Esophagus mucosa (tissue), 1 donor: ENCODE results near the gene KCNQ1. TPM values are rescaled to one million over a fixed set of nuclear protein-coding genes. Genes with fewer than 3 reads are reported as not detected.

Experiments
- ATAC-seq: fragments of 200-7000 bp; cut with Tn5 transposase; one replicate; pipeline ENCODE4 v1.9.1; 2020
- total RNA-seq: library from RNA; stranded (reverse); gene quantifications from one replicate; pipeline ENCODE4 v1.2.4, GENCODE V29; 2023
- donor health status: DM: yes; HTN: yes; CAD: no.

The KCNQ1 gene
- total RNA-seq, 1 donor from 2014 or later: 1.6 TPM

DNA sequence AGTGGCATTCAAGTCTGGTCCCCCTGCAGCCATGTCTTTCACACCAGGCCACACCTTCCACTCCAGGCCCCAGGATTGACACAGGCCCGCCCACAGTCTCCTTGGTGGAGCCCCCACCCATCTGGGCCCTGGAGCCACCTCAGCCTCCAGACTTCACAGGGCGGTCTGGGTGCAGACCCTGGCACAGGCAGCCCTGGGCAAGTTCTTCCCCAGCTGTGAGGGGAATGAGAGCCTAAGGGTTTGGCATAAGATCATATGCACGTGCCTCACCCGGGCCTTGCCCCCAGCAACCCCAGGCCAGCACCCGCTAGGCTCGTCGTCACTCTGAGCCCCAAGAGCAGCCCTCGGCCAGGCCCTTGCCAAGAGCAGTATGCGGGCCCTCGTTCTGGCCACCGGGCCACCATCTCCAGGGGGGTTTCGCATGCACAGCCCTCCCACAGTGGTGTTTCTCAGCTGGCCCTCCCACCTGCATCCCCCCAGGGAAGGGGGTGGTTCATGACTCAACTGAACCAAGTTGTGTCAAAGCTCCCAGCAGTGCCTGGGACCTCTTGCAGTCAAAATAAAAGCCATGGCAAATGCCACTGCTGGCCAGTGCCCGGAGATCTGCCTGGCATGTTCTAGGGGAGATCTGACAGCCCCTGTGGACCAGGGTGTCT, 325.4 kb downstream of the KCNQ1 start:
- ATAC-seq: no peak

DNA sequence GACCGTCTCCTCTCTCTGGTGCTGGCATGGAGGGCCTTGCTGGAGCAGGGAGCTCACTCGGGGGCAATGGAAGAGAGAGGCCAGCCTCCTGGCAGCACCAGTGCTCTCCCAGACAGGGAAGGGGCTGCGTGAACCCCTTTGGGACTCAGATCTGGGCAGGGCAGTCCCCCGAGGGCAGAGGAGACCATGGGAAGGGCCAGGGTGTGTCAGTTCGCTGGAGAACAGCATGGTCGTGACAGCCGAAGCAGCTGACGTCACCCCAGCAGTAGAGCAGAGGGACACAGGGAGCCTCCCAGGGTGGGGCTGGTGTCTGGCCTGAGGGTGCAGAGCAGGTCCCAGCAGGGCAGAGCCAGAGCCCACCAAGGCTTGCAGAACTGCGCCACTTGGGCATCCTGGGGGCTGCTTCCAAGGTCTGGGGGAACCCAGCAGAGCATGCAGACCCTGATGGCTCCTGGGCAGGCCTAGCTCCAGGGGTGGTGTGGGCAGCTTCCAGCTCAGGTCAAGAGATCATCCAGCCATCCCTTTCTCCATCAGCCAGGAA, 326.0 kb downstream of the KCNQ1 start:
- ATAC-seq: peak; percentile 56

DNA sequence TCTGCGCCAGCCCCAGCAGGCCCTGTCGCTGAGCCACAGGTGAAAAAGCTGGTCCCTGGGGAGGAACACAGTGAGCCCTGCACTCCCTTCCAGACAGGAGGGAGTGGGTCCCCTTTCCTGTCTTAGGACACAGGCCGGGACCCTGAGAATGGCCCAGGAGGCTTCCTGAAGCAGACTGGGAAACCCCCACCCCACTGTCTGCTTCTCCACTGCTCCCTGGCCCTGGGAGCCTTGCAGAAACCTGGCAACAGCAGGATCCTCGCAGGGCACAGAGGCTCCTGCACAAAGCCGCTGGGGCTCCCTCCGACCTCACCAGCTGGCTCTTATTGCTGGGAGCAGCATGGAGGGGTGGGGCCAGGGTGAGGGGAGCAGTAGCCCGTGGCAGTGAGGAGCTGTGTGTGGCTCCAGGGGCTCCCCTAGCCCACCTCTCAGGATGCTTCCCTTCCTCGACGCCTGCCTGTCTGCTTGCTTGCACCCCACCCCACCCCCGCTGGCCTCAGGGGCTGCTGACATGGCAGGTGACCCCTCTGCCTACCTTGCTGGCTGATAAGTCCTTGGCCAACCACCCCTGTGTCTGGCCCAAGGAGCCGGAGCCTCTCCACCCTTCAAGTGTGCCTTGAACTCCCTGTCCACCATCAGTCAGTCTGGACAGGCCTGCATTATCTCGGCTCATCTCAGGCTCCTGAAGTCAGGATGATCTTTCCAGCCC, 327.1 kb downstream of the KCNQ1 start:
- no peak for ATAC-seq

DNA sequence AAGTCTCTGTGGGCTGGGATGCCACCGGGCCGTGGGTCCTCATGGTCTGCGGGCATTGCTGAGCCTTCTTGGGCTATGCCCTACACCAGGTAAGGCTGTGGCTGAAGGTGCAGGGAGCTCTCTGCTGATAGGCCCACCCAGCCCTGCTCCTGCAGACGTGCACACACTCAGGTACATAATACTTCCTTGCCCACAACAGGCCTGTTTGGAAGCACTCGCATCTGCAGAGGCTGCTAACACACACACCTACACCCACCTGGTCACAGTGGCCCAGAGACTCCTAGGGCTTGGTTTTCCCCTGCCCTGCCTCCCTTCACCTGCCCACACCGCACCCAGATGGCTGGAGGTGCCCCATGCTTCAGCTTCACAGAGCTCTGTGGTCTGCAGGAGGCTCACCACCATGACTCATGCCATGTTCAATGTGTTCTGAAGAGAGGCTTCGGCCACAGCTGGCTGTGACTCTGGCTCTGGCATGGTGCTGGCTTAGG, 327.8 kb downstream of the KCNQ1 start:
- ATAC-seq: no peak

DNA sequence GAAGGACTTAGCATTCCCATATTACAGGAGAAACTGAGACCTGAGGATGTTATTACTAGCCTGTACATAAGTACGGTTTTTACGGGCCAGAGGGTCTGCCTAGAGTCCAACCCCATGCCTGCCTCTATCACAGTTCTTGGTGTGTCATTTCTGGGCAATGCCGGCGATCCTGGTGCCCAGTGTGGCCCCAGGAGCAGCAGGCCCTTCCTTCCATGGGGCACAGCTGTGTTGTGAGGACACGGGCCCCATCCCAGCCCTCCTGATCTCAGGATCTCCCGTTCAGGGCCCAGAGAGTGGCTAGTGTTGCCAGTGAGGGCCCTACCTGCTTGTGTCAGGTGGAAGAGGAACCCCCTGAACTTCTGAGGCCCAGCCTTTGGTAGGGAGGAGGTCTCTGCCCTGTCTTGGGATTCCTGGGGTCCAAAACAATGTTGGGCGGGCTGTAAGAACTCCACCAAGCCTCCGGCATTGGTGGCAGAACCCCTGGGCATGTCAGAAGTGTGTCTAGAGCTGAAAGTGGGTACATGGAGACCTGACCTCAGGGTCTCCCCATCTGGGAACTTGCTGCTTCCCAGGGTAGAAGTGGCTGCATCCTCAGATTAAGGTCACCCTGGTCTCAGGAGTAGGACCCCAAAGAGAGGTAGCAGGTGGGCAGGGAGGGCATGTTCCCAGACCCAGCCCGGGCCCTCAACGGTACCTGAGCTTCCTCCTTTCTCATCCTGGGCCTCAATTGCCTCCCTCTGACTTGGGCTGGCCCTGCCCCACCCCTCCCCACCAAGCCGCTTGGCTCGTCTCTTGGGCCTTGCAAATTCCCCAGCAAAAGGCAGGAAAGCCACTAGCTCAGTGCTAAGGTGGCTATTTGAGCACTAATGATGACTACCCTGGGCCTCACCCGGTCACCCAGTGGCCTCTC, 329.6 kb downstream of the KCNQ1 start:
- ATAC-seq: no peak

DNA sequence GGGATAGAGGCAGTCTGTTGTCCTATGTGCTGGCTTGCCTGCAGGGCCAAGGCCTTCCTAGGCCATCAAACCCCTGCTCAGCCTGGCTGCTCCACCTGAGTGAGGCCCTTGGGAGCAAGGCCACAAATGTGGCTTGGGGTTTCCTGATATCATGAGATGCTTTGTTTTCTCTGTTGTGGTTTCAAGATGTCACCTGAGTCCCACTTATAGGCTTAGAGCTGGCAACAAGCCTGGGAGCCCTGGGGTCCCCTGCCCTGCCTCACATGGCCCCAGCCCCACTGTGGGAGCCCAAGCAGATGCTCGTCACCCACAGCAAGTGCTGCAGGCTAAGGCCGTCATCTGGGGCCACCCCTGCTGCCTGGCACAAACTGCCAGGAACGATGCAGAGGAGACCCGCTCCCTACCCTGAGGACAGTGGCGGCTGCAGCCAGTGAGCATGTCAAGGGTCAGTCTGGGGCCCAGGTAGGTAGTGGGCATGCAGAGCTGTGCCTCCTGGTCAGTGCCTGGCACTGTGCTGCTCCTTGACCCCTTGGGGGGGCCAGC, 330.3 kb downstream of the KCNQ1 start:
- no peak for ATAC-seq

DNA sequence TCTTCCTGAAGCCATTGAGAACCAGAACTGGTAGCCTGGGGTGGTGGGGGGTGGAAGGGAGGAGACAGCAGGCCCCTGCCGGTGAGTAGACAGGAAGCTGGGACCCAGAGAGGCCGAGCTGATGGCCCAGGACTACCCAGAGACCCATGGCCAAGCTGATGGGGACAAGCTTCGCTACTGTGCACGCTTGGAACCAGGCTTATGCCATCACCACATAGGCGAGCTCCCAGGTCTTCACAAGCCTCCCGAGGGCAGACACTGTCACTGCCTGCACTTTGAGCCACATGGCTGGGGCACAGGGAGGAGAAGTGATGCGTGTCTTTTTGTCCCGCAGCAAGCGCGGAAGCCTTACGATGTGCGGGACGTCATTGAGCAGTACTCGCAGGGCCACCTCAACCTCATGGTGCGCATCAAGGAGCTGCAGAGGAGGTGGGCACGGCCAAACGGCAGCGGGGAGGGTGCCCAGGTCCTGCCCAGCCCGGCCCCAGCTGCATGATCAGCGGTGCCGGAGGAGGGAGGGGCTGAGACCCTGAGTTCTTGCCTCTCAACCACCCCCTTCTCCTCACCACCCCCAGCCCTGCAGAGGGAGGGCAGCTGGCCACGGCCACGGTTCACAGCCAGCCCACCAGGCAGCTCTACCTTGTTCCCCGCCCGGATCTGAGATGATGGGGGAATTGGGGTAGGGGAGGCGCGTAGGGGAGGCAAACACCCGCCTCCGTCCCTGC, 331.0 kb downstream of the KCNQ1 start:
- ATAC-seq: no peak

DNA sequence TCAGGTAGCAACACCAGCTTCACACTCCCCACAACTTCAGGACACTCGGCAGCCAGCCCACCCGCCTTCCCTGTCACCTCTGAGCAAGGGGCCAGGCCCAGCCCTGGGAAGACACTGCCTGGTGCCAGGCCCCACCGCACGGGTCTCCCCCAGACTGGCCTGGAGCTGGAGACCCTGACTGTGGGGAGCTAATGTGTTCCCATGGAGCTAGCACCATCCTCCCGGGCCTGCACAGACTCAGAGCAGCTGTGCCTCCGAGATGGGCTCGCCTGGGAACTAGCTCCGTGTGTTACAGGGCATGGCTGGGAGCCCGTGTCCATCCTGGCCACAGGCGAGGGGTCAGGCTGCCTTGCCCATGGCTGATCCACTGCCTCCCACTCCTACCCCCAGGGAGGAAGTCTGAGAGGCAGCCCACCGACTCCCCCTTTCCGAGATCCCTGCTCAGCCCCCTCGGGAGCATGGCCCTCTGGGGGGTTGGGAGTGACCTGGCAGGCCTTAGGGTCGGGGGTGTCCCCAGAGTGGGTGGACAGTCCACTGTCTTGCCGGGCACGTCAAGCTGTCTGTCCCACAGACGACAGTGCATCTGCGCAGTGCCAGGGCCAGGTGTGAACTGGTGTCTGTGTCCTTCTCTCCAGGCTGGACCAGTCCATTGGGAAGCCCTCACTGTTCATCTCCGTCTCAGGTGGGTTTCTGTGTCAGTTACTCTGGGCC, 331.7 kb downstream of the KCNQ1 start:
- no peak for ATAC-seq

DNA sequence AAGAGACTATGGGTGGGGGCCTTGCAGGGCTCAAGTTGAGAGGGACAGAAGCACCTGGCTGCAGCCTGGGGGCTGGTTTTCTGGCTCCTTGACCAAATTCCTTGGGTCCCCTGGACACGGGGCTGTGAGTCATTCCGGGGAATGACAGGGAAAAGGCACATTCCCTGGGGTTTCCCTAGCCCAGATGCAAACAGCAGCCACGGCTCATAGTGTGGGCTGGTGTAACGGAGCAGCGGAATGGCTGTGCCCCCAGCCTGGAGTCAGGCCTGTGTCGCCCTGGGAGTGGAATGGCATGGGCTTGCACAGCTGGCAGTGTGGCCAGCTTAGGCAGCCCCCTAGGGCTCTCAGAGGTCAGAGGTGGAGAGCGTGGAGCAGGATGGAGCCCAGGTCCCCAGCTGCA, 332.6 kb downstream of the KCNQ1 start:
- no peak for ATAC-seq

DNA sequence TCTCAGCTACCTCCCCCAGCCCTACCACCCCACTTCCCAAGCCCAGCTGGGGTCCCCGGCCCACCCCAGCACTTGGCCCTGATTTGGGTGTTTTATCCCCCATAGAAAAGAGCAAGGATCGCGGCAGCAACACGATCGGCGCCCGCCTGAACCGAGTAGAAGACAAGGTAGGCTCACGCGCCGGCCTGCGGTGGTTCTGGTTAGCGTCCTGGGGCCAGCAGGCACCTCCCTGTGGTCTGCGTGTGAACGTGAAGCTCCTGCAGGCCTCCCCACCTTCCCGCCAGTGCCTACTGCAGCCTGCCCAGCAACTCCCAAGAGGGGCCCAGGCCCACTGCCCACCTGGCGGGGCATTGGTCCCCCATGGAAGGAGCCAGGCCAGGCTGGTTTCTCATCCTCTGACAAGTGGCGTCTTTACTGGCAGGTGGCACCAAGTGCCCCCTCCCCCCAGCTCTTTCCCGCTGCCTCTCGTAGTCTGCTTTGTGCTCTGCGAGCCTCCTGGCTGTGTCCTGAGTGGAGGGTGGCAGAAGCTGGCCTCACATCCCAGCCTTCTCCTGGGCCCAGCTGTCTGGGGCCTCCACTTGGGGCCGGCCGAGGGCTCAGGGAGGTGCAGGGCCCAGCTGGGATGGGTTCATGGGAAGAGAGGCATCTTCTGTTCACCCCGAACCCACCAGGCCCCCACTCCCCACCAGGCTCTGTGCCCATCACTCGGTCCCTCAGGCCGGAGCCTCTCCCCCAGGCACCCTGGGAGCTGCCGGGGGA, 333.2 kb downstream of the KCNQ1 start:
- no peak for ATAC-seq

DNA sequence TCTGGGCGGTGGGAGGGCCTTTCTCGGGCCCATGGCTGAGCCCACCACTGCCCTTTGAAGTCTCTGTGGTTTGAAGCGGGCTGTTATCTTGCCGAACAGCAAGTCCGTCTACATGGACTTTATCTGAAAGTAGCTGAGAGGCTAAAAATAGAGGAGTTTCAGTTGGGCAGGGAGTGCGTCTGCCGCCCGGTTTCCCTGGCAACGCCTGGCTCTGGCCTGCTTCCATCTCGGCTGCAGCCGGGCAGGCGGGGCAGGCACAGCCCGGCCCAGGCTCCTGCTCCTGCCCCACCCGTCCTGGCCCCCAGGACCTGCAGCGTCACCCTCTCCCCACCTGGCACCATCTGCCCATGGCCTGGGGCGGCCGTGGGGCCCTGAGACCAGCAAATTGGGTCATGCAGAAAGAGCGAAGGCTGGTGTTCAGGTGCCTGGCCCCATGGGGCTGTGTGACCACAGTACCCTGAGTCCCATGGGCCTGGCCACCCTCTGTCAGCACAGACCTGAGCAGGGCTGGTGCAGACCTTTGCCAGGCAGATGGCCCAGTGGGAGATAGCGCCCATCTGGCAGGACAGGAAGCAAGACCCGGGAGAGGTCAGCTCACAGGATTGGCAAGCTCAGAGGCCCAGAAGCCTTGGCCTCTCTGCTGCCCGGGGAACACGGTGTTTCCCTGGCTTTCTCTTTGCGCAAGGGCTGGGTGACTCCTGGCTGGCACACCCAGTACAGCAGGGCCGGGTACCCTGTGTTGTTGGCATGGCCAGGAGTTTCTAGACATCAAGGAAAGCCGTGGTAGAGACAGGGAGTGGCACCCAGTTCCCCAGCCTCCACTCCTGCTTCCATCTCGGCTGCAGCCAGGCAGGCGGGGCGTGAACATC, 334.1 kb downstream of the KCNQ1 start:
- peak; percentile 94 for ATAC-seq

DNA sequence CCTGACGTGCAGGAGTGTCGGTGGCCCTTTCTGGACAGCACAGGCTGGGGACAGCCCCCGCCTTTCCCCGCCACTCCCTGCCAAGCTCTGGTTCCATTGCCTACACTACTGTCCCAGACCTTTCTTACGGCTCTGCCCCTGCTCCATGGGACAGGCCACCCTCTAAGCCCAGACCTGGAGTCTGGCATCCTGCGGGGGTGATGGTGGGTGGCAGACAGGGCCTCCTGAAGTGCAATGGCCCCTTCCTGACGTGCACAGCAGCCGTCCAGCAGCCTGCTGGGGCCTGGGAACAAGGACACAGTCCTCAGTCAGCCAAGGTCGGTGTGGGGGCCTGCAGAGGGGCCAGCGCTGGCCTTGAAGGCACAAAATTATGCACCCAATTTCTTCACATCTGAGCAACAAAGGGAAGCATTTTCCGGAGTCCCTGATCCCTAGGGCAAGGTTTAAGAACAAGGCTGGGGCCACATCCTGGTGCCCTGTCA, 334.7 kb downstream of the KCNQ1 start:
- ATAC-seq: no peak

DNA sequence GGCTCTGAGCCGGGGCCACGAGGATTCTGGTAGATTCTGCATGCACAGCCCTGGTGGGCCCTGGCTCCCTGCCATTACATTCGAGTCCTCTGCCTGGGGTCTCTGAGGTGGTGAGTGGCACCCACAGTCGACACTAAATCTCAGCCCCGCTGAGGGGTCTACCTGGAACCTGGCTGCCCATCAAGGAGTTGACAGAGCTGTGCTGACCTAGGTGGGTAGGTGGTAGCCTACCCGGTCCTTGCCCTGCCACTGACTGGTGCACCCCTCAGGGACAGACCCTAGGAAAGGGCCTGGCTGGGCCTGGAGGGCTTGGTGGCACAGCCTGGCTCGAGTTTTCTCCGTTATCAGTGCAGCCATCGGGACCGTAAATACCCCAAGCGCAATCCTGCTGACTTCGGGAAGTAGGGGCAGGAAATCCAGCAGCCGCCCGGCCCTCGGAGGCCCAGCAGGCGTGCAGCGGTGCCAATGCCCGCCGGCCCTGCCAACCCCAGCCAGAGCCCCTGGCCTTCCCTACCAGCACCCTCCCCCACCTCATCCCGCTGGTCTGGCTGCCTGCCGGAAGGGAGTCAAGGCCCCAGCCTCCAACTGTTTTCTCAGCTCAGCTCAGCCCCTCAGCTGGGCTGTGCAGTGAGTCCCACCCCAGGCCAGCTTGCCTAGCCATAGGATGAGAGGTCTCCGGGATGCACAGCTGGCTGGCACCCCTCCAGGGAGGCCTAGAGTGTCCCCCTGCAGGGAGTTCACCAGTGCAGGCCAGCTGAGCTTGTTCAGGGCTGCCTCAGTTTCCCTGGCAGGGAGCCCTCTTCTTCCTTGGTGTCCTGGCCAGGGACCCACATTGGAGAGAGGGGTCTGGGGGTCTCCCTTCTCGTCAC, 335.4 kb downstream of the KCNQ1 start:
- no peak for ATAC-seq

DNA sequence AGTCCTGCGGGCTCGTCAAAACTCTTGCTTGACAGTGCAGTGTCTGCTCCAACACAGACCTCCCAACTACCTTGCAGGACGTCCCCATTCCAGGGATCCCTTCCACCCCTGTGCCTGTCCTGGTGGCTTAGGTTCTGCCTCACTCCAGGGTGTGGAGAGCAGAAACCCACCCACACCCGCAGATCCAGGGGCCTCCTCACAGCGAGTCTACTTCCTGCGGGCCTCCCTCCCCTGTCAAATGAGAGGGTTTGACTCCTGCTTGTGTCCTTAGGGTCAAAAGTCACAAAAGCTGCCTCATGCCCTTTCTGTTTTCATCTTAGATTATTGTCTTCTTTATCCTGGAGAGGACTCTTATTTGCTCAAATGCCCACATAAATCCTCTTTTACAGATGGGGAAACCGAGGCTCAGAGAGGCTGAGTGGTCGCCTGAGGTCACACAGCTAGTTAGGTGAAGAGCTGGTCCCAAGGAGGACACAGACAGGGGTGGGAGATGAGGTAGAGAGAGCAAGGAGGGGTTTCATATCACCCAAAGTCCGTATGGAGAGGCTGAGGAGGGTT, 336.1 kb downstream of the KCNQ1 start:
- no peak for ATAC-seq

DNA sequence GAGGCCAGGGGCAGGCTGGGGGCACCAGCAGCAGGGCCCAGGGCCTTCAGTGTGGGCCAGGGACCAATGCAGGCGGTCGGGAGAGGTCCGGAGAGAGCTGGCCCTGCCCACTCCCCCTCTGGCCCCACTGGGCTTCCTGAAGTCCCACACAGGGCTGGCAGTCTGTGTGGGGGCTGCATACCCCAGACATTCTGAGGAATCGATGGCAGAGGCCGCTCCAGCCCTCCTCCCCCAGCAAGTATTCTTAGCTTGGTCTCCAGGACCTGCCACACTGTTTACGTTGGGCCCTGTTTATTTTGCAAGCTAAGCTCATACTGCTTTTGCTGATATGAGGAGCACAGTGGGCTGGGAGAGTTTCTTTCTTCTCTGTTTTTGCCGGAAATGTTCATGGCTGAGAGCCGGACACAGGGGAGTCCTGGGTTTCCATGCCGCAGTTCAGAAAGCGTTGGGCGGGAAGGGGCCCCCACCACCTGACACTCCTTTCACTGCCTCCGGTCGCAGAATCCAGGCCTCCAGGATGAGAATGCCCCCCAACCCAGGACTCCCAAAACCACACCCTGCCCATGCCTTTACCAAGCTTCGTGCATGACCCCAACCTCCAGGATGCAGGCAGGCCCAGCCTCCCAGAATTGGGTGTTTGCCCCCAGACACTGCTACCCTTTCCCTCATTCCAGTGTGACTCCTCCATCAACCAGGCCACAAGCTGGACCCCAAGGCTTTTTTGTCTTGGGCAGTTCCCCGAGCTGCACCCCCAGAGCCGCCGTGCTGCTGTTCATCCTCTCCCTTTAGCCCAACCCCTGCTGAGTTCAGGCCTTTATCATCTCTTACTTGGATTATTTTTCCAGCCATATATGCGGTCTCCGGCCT, 336.8 kb downstream of the KCNQ1 start:
- no peak for ATAC-seq

DNA sequence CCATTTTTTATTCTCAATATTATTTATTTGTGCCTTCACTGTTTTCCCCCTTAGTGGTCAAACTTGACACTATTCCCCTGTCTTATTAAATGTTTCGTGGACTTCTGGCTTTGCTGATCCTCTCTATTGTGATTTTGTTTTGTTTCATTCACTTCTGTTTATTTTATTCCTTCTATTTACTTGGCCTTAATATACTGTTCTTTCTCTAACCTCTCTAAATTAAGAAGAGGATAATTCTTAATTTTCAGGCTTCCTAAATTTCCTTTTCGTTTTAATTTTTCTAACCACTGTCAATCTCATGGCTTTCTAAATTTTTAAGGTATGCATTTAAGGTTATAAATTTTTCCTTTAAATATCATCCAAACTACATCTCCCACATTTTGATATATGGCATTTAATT, 338.0 kb downstream of the KCNQ1 start:
- ATAC-seq: no peak

DNA sequence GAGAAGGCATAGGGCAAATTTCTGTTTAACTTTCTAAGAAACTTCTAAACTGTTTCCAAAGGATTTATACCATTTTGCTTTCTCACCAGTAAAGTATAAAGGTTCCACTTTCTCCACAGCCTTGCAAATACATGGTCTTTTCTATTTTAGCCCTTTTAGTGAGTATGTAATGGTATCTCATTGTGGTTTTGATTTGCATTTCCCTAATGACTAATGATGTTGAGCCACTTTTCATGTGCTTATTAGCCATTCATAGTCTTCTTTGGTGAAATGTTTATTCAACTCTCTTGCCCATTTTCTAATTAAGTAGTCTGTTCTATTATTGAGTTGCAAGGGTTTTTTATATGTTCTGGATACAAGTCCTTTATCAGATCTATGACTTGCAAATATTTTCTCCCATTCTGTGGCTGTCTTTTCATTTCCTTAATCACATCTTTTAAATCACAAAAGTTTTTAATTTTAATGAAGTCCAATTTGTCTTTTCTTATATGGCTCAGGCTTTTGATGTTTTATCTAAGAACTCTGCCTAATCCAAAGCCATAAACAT, 338.8 kb downstream of the KCNQ1 start:
- ATAC-seq: no peak
